Heart right ventricle (tissue), 16 donors: ENCODE measurements around the gene PITX2. TPM values are rescaled to one million over a fixed set of nuclear protein-coding genes. Genes with fewer than 3 reads are reported as not detected.

Experiments used
- ATAC-seq, 8 donors: fragments of 200-7000 bp; cut with Tn5 transposase; one replicate each; pipeline ENCODE4 v1.9.1; 2020; ENCODE audit warnings: mild to moderate bottlenecking in 8 of 8, moderate library complexity in 8 of 8, moderate number of reproducible peaks in 1 of 8
- DNase-seq, 2 donors: peaks; one replicate each; pipeline ENCODE4 v3.0.0-alpha.2; 2020
- H3K27ac ChIP-seq, 10 donors: fragments of 200-600 bp; sonication (generic) in 2 of 10; one replicate each; pipeline versions ENCODE4 v1.5.0 to v1.8.0; 2020 to 2022; ENCODE audit warnings: mild to moderate bottlenecking in 3 of 10
- H3K27me3 ChIP-seq, 7 donors: fragments of 200-600 bp; one replicate each; pipeline ENCODE4 v1.8.0; 2021 to 2022; ENCODE audit warnings: mild to moderate bottlenecking in 2 of 7
- H3K36me3 ChIP-seq, 9 donors: fragments of 200-600 bp; sonication (generic) in 1 of 9; one replicate each; pipeline versions ENCODE4 v1.5.0 to v1.8.0; 2020 to 2022; ENCODE audit warnings: mild to moderate bottlenecking in 2 of 9
- H3K4me1 ChIP-seq, 9 donors: fragments of 200-600 bp; sonication (generic) in 1 of 9; one replicate each; pipeline versions ENCODE4 v1.5.0 to v1.8.0; 2020 to 2022; ENCODE audit warnings: mild to moderate bottlenecking in 4 of 9
- H3K4me3 ChIP-seq, 10 donors: fragments of 200-600 bp; sonication (generic) in 2 of 10; one replicate each; pipeline versions ENCODE4 v1.5.0 to v1.8.0; 2020 to 2022; ENCODE audit warnings: mild to moderate bottlenecking in 7 of 10, moderate library complexity in 2 of 10
- H3K9me3 ChIP-seq, 11 donors: fragments of 200-600 bp in 10 of 11; sonication (generic) in 2 of 11; one replicate each; pipeline versions ENCODE4 v1.5.0 to v1.8.0; 2013 to 2022; ENCODE audit warnings: mild to moderate bottlenecking in 2 of 11, control low read depth in 1 of 11, moderate library complexity in 1 of 11
- WGBS, 2 donors: extraction: QIAGEN DNeasy Blood & Tissue Kit; methylation state at CpG; one replicate each; pipeline ENCODE4 v1.1.7; 2013; ENCODE audit warnings: inconsistent platforms in 1 of 2; 5-methylcytosine and 5-hydroxymethylcytosine counted together
- intact Hi-C, 10 donors: fragments of 100-400 bp; cut with DNase I; formaldehyde crosslinking; loops; one replicate each; pipeline versions ENCODE4 v1.11.1 to v1.14.2; 2022
- polyA plus RNA-seq, 2 donors: library from polyadenylated mRNA; stranded (reverse); fragments of 200-250 nt; gene quantifications; one replicate each; pipeline ENCODE4 v1.2.3, GENCODE V29; 2013
- total RNA-seq, 10 donors: library from RNA; stranded (reverse); fragmentation: NEBNext Ultra II Directional in 3 of 10; extraction: Animal tissue kit (Norgen Biotek cat#: 25700) in 3 of 10; gene quantifications; one replicate each; pipeline versions ENCODE4 v1.2.1 to v1.2.4, GENCODE V29; 2021 to 2023
- TF ChIP-seq, protein P1 (sequence below), 9 donors: fragments of 200-600 bp; sonication (generic) in 2 of 9; IDR thresholded peaks; one replicate each; pipeline versions ENCODE4 v1.5.0 to v1.8.0; 2021 to 2022; ENCODE audit warnings: antibody characterized with exemption in 9 of 9, mild to moderate bottlenecking in 5 of 9, moderate library complexity in 1 of 9
- donor health status: Arrhythmogenic right ventricular cardiomyopathy.
- donor health status: ischemic (EF 13 %, LVEDD 7.1; RV severe dilation, severe dysfunction).
- donor health status: healthy with polysubstance abuse.
- donor health status: DM: no; HTN: yes; CAD: no.
- donor health status: DM: no; HTN: no; CAD: no.
- donor health status: ischemic (EF 25% LVEDD 6.9; RV normal size, moderate dysfunction).
- donor health status: ischemic (EF 25% LVEDD 5.7; RV mildly dilated, moderate dysfunction).
- donor health status: healthy.
- donor health status: DM: yes; HTN: yes; CAD: no.
- donor health status: Ischemic cardiomyopathy.
- donor health status: ischemic (EF 35%, LVEDD 5.7; RV mildly dilated, moderate dysfunction).
- donor health status: nonischemic (EF 11% LVEDD 7.7; RV severe dilation, severe dysfunction).
- donor health status: DM: yes; HTN: yes; CAD: no.
- donor health status: PGD.
- donor health status: ischemic (EF 29% LVEDD 5.4; RV normal size, mild dysfunction).
- donor health status: nonischemic (EF 23%, LVEDD 6.1; RV moderate dilation, normal function).

Gene PITX2
- total and polyA plus RNA-seq, 12 donors: 0.04 to 0.57 (median 0.10) TPM; not detected in 9

GRCh38 chr4:110635163-110635865, 12.4 kb upstream of the PITX2 start:
- intact Hi-C loops: loop anchor here in 5 of 10 donors (5.0 to 10.0 kb wide), 8 partner anchors 319 to 1219 kb away; no protein-coding TSS in a partner anchor
- Histone ChIP-seq H3K9me3 (no peaks in the 10 kb centered on the region), H3K4me3 (no peak overlapping the region), H3K4me1 (peaks cover 2 to 42% (median 26%) of the 10 kb centered on the region in 9 donors), H3K27me3 (peaks cover 65 to 100% (median 100%) of the 10 kb centered on the region in 7 donors), H3K36me3 (no peaks in the 10 kb centered on the region), H3K27ac (no peak overlapping the region)
- TF ChIP-seq, protein P1, sequence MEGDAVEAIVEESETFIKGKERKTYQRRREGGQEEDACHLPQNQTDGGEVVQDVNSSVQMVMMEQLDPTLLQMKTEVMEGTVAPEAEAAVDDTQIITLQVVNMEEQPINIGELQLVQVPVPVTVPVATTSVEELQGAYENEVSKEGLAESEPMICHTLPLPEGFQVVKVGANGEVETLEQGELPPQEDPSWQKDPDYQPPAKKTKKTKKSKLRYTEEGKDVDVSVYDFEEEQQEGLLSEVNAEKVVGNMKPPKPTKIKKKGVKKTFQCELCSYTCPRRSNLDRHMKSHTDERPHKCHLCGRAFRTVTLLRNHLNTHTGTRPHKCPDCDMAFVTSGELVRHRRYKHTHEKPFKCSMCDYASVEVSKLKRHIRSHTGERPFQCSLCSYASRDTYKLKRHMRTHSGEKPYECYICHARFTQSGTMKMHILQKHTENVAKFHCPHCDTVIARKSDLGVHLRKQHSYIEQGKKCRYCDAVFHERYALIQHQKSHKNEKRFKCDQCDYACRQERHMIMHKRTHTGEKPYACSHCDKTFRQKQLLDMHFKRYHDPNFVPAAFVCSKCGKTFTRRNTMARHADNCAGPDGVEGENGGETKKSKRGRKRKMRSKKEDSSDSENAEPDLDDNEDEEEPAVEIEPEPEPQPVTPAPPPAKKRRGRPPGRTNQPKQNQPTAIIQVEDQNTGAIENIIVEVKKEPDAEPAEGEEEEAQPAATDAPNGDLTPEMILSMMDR (IDR thresholded peaks at IDR 0.05): no peak
- DNase-seq: no peak
- ATAC-seq: no peak
- 14 to 20% methylated on average over 7 of the region's 7 CpGs for WGBS, 2 donors

- ATAC-seq (no peak), DNase-seq (no peak)
- H3K27ac ChIP-seq: no peak overlapping the region
- H3K36me3 ChIP-seq: no peaks in the 10 kb centered on the region
- peaks cover 2 to 42% (median 26%) of the 10 kb centered on the region in 9 donors for H3K4me1 ChIP-seq
- H3K27me3 ChIP-seq: peaks cover 67 to 100% (median 100%) of the 10 kb centered on the region in 7 donors
- intact Hi-C loops: loop anchor here in 8 of 10 donors (5.0 to 10.0 kb wide), 13 partner anchors 320 to 1220 kb away; no protein-coding TSS in a partner anchor
- TF ChIP-seq, protein P1 (IDR thresholded peaks at IDR 0.05): no peak
- no peaks in the 10 kb centered on the region for H3K9me3 ChIP-seq
- no peak overlapping the region for H3K4me3 ChIP-seq
- 26 to 27% methylated on average over 11 of the region's 11 CpGs for WGBS, 2 donors
These were observed 11.7 kb upstream of the PITX2 start for GRCh38 chr4:110634350-110635162.

GRCh38 chr4:110633358-110634341, 10.8 kb upstream of the PITX2 start:
- TF ChIP-seq, protein P1 (IDR thresholded peaks at IDR 0.05): no peak
- Histone ChIP-seq H3K27ac (no peak overlapping the region), H3K27me3 (peaks cover 70 to 100% (median 100%) of the 10 kb centered on the region in 7 donors), H3K4me3 (peak overlapping the region in 1 of 10 donors; percentile 1), H3K9me3 (no peaks in the 10 kb centered on the region), H3K36me3 (no peaks in the 10 kb centered on the region), H3K4me1 (peaks cover 2 to 42% (median 26%) of the 10 kb centered on the region in 9 donors)
- 5 to 8% methylated on average over 58 to 59 of the region's 59 CpGs for WGBS, 2 donors
- no peak for ATAC-seq
- intact Hi-C loops: loop anchor here in 8 of 10 donors (2.0 to 10.0 kb wide), 14 partner anchors 321 to 1221 kb away; no protein-coding TSS in a partner anchor
- DNase-seq: no peak
